Hair follicular keratinocyte (primary cell): ENCODE results near the gene S100A6. TPM values are rescaled to one million over a fixed set of nuclear protein-coding genes. Genes with fewer than 3 reads are reported as not detected.

ENCODE experiments used
- total RNA-seq: library from RNA; depleted of rRNA; stranded (reverse); fragments of >200 nt; gene quantifications from 2 replicates; pipeline ENCODE4 v1.2.3, GENCODE V29; 2015

The S100A6 gene
- total RNA-seq = 1,494 and 3,100 TPM in 2 replicates

DNA sequence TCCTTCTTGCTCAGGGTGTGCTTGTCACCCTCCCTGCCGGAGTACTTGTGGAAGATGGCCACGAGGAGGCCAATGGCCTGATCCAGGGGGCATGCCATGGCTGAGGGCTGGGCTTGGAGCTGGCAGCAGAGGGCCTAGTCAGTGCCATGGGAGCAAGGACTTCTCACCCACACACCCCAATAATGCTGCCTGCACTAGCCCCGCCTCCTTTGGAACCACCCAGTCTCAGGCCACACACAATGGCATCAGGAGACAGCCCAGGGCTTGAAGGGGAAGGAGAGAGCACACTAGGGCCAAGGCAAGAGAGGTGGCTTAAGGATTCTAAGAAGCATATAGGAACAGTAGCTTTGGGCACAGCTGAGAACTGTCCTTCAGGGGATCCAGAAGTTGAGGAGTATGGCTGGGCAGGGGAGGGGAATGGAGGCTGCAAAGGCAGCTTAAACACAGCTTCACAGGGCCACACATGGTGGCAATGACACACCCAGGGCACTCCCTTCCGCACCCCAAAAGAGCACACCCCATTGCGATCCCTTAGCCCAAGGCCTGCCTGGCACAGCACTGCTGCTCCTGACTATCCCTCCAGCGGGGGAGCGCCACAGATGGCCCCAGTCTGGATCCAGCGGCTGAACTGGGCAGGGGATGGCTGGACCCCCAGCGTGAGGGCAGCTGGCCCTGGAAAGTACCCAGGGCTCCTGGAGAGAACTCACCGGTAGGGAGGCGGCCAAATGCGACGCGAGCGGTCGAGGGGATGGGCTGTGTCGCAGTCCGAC lies at the start of gene S100A6:
S100A6 (minus strand) TSS at position 750 of the 770 bp plus-strand sequence; CDS start at position 98, 652 bp downstream.

DNA sequence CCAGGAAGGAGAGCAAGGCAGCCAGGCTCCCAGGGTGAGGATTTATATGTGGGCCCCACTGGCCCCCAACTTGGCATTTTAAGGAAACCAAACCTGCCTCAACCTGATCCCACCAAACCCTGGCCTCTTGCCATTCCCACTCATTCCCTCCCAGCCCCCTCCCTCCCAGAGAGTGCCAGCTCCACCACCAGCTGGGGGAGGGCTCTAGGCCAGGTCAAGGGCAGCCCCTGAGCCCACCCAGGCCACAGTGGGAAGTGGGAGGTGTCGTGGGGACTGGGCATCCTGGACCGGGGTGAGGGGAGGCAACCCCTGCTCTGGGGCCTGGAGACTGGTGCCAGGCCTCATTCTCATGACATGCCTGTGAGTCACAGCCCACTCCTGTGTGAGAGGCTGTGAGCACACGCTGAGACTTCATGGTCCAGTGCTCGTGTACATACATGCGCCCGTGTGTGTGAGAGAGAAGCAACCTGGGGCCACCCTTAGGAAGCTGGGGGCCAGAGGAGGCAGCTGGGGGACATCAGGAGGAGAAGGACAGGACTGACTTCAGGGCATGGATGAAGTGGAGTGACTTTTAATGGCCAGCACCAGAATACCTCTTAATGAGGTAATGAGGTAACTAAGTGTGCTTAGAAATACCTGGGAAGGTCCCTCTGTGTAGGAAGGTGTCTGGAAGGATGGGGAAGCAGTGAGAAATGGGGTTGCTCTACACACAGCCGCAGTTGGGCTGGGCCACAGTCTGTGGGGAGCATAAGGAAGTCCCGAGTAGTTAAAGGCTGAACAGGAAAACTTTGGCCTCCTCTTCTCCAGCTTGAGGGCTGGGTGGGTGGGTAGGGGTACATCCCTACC lies 30.0 kb upstream of the S100A6 start, which contains the start of gene S100A2:
S100A2 (minus strand) TSS at position 316 of the 846 bp plus-strand sequence. CDS start 1,967 bp downstream, outside the sequence.

DNA sequence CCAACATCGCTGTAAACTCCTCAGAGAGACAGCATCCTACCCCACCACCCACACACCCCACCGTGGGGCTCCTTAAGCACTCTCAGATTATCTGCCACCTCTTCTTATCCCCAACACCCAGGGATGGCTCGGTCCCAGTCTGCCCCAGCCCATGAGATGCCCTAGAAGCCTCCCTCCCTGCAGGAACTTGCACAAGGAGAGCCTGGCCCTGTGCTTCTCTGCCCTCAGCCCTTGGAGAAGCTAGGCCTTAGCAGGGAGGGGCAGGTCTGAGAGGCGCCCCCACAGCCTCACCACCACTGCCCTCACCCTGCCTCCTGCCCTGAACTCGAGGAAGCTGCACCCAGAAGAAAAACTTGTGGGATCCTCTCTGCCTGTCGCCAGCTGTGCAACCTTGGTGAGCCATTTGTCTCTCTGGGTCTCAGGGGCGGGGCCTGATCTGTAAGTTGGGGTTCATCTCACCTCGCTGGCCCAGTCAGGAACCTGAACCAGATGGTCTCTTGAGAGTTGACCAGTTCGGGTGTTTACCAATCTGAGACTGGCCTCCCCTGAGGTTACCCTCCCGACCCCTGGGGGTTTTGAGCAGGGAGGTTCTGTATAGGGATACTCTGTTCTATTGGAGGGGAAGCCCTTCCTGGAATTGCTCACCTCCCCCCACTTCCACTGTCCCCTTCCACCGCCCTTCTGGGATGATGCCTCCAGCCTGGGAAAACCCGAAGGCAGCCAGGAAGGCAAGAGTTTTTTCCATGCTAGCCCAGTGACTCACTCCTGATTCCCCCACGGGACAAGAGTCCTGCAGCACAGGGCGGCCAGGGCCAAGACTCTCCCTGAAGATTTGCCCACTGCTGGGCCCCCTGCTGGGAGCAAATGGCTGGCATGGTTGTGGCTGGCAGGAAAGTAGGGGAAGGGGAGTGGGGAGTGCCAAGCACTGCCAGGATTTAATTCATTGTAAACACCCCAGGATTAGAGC lies 13.2 kb upstream of the S100A6 start, which contains the start of gene S100A3:
S100A3 (minus strand) TSS at position 537 of the 967 bp plus-strand sequence. CDS start 773 bp downstream, outside the sequence.

DNA sequence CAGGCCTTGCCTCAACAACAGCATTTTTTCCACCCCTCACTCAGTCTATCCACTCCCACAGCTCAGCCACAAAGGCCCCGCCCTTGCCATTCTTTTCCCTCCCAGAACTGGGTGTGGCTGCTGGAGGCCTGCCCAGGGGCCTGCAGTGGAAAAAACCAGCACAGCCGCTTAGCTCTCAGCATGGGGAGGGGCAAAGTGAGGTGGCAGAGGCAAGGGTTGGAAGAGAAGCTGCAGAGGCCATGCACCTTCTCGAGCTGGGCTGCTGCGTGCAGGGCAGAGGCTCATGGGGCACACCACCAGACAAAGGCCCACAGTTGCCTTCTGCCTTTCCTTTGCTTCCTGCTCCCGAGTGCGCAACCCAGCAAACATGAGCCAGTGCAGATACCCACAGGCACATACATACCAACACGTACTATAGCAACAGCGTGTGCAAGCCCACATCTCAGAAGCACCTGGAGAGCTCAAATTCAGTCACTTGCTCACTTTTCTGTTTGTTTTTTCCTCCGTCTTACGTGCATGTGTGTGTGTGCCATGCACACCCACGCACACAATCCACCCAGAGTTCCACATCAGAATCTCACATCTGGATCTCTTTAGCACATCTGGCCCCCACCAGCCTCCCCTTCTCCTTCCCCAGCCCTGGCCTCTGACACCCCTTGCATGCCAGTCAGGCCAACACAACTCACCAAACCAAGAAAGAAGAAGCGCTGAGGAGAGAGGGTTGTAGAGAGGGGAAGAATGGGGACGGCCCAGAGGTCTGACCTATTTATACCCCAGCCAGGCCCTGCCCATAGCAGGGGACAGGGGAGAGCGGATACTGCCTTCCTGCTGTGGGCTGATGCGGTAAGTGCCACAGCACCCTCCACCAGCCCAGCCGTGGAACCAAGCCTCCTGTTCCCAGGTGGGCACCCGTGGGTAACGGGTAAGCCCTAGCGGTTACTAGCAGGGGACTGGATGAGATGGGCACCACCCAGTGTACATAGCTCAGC lies 9.6 kb upstream of the S100A6 start, which contains the start of gene S100A4:
S100A4 (minus strand) TSS at position 740 of the 989 bp plus-strand sequence. CDS start 1,012 bp downstream, outside the sequence.

DNA sequence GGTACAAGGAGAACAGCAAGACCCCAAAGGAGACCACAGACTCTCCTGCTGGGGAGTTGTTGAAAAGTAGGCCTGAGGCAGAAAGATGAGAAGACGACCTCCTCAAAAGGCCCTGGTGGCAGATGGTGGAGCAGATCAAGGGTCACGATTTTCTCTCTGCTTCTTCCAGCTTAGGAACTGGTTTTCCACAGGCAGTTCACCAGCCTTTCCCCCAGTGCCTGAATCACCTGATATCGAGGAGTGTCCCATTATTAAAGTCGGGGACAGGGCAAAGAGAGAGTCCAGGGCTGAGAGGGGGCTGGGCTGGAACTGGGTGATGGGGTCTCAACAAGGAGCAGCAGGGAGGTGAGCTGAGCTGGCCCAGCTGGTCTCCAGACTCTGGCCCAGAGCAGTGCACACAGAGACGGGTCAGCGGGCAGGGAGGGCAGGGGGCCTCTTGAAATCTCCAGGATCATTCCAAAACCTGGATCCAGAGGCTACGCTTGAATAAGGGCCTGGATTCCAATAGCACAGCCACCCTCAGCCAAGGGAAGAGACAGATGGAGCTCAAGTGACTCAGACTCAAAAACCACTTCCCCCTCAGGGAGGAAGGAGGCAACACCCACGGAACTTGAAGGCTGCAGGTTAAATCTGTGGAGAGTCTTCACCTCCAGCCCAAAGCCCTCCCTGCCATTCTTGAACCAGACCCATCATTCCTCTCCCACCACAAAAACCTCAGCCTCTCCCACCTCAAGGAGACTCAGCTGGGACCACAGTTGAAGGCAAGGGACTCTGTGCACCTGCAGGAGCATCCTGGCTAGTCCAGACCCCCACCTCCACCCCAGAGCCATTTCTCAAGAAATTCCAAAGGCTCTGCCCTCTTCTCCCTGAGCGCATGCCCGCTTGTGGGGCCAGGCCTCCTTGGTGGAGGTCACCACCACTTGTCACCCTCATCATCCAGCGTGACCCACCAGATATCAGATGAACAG lies 4.9 kb upstream of the S100A6 start, which contains the start of gene S100A5:
S100A5 (minus strand) TSS at position 541 of the 968 bp plus-strand sequence. CDS start 743 bp downstream, outside the sequence.

Other genes with a start within 250 kb of the S100A6 start
- gene PGLYRP3, start 223.0 kb downstream of the S100A6 start, total RNA-seq = 0.34 and 0.62 TPM in 2 replicates
- gene PGLYRP4, start 187.2 kb downstream of the S100A6 start, total RNA-seq = 0.30 and 0.55 TPM in 2 replicates
- 1,435 and 1,560 TPM in 2 replicates for gene S100A9, start 178.1 kb downstream of the S100A6 start, total RNA-seq
- 0.49 and 1.7 TPM in 2 replicates for gene S100A12, start 160.4 kb downstream of the S100A6 start, total RNA-seq
- 228 and 239 TPM in 2 replicates for gene S100A8, start 144.9 kb downstream of the S100A6 start, total RNA-seq
- gene S100A7A, start 119.5 kb downstream of the S100A6 start, total RNA-seq = under 0.01 TPM in 1 of 2 replicates, not detected in the other
- 5.2 and 13.3 TPM in 2 replicates for gene S100A7, start 75.3 kb downstream of the S100A6 start, total RNA-seq
- gene S100A5, start 4.9 kb upstream of the S100A6 start, total RNA-seq = not detected in 2 replicates
- gene S100A4, start 9.8 kb upstream of the S100A6 start, total RNA-seq = 5.7 and 25.3 TPM in 2 replicates
- gene S100A3, start 13.3 kb upstream of the S100A6 start, total RNA-seq = 7.7 and 12.7 TPM in 2 replicates
- gene S100A2, start 29.9 kb upstream of the S100A6 start, total RNA-seq = 7,785 and 8,615 TPM in 2 replicates
- 1,743 and 1,927 TPM in 2 replicates for gene S100A16, start 77.1 kb upstream of the S100A6 start, total RNA-seq
- gene S100A14, start 80.3 kb upstream of the S100A6 start, total RNA-seq = 1,521 and 2,019 TPM in 2 replicates
- gene S100A13, start 91.5 kb upstream of the S100A6 start, total RNA-seq = 180 and 189 TPM in 2 replicates
- gene S100A1, start 92.4 kb upstream of the S100A6 start, total RNA-seq = not detected in 2 replicates
- gene CHTOP, start 98.1 kb upstream of the S100A6 start, total RNA-seq = 36.5 and 57.2 TPM in 2 replicates
- 40.9 and 53.2 TPM in 2 replicates for gene SNAPIN, start 122.7 kb upstream of the S100A6 start, total RNA-seq
- 152 and 287 TPM in 2 replicates for gene ILF2, start 135.0 kb upstream of the S100A6 start, total RNA-seq
- gene NPR1, start 142.7 kb upstream of the S100A6 start, total RNA-seq = 0.08 TPM in 1 of 2 replicates, not detected in the other
- 18.7 and 26.2 TPM in 2 replicates for gene INTS3, start 192.1 kb upstream of the S100A6 start, total RNA-seq
- gene SLC27A3, start 239.4 kb upstream of the S100A6 start, total RNA-seq = 7.3 and 8.2 TPM in 2 replicates